ENCODE data around the gene REG1A.

- TF ChIP-seq, protein P1, sequence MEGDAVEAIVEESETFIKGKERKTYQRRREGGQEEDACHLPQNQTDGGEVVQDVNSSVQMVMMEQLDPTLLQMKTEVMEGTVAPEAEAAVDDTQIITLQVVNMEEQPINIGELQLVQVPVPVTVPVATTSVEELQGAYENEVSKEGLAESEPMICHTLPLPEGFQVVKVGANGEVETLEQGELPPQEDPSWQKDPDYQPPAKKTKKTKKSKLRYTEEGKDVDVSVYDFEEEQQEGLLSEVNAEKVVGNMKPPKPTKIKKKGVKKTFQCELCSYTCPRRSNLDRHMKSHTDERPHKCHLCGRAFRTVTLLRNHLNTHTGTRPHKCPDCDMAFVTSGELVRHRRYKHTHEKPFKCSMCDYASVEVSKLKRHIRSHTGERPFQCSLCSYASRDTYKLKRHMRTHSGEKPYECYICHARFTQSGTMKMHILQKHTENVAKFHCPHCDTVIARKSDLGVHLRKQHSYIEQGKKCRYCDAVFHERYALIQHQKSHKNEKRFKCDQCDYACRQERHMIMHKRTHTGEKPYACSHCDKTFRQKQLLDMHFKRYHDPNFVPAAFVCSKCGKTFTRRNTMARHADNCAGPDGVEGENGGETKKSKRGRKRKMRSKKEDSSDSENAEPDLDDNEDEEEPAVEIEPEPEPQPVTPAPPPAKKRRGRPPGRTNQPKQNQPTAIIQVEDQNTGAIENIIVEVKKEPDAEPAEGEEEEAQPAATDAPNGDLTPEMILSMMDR (IDR thresholded peaks at IDR 0.05) = no peak
- TF ChIP-seq POLR2A (IDR thresholded peaks at IDR 0.05) = no peak
Measured at GRCh38 chr2:79084495-79085135, 35.7 kb upstream of the REG1A start.
